Muscle of arm (tissue), 14 donors: ENCODE data around the gene LNPK. TPM values are rescaled to one million over a fixed set of nuclear protein-coding genes. Genes with fewer than 3 reads are reported as not detected.
"Not testable (repeated sequence)": the region's sequence is repeated elsewhere in the genome, so short reads cannot be mapped to it uniquely, and the experiment has no call there.

Experiments used
- DNase-seq: peaks from one replicate; pipeline ENCODE4 v3.0.0-alpha.2; 2013
- long read RNA-seq, 11 donors: transcript quantifications; one replicate each; lab custom pipeline, GENCODE V29; 2026
- polyA plus RNA-seq, 12 donors: library from polyadenylated mRNA; unstranded; fragments of 120-200 nt; gene quantifications; one replicate each; pipeline ENCODE4 v1.2.1, GENCODE V29; 2013; ENCODE audit not compliant: insufficient read length in 12 of 12

The LNPK gene
- 10 to 100 TPM; 17.2 to 54.3 (median 42.7) TPM for polyA plus RNA-seq
- long read RNA-seq, donor 1, full-length matches to known transcripts = 4 of 4 reads
- long read RNA-seq, donor 1, partial matches to known transcripts = 0 of 4 reads
- long read RNA-seq, donor 1, other reads (novel, unspliced or antisense) = 0 of 4 reads
- long read RNA-seq, donor 2, full-length matches to known transcripts = 14 of 14 reads
- long read RNA-seq, donor 2, partial matches to known transcripts = 0 of 14 reads
- long read RNA-seq, donor 2, other reads (novel, unspliced or antisense) = 0 of 14 reads
- long read RNA-seq, donor 3, full-length matches to known transcripts = 7 of 7 reads
- long read RNA-seq, donor 3, partial matches to known transcripts = 0 of 7 reads
- long read RNA-seq, donor 3, other reads (novel, unspliced or antisense) = 0 of 7 reads
- long read RNA-seq, donor 4, full-length matches to known transcripts = 3 of 3 reads
- long read RNA-seq, donor 4, partial matches to known transcripts = 0 of 3 reads
- long read RNA-seq, donor 4, other reads (novel, unspliced or antisense) = 0 of 3 reads
- long read RNA-seq, donor 5, full-length matches to known transcripts = 7 of 7 reads
- long read RNA-seq, donor 5, partial matches to known transcripts = 0 of 7 reads
- long read RNA-seq, donor 5, other reads (novel, unspliced or antisense) = 0 of 7 reads
- long read RNA-seq, donor 6, full-length matches to known transcripts = 4 of 4 reads
- long read RNA-seq, donor 6, partial matches to known transcripts = 0 of 4 reads
- long read RNA-seq, donor 6, other reads (novel, unspliced or antisense) = 0 of 4 reads
- long read RNA-seq, donor 7, full-length matches to known transcripts = 8 of 8 reads
- long read RNA-seq, donor 7, partial matches to known transcripts = 0 of 8 reads
- long read RNA-seq, donor 7, other reads (novel, unspliced or antisense) = 0 of 8 reads
- long read RNA-seq, donor 8, full-length matches to known transcripts = 3 of 3 reads
- long read RNA-seq, donor 8, partial matches to known transcripts = 0 of 3 reads
- long read RNA-seq, donor 8, other reads (novel, unspliced or antisense) = 0 of 3 reads
- long read RNA-seq, donor 9, full-length matches to known transcripts = 3 of 3 reads
- long read RNA-seq, donor 9, partial matches to known transcripts = 0 of 3 reads
- long read RNA-seq, donor 9, other reads (novel, unspliced or antisense) = 0 of 3 reads
- long read RNA-seq, donor 10, full-length matches to known transcripts = 9 of 9 reads
- long read RNA-seq, donor 10, partial matches to known transcripts = 0 of 9 reads
- long read RNA-seq, donor 10, other reads (novel, unspliced or antisense) = 0 of 9 reads
- long read RNA-seq, donor 11, full-length matches to known transcripts = 5 of 5 reads
- long read RNA-seq, donor 11, partial matches to known transcripts = 0 of 5 reads
- long read RNA-seq, donor 11, other reads (novel, unspliced or antisense) = 0 of 5 reads

GRCh38 chr2:176001916-176002687 is at the start of gene LNPK:
Gene LNPK, minus strand, starts transcription at chr2:176002267. Its CDS starts 6,683 bp downstream, at chr2:175995584.
- DNase-seq = peak; percentile 95

- DNase-seq = no peak
Measured at GRCh38 chr2:176039375-176039774, 37.3 kb upstream of the LNPK start.

- DNase-seq = no peak
Measured at GRCh38 chr2:176038694-176039093, 36.6 kb upstream of the LNPK start.

GRCh38 chr2:176035013-176035691 is 33.1 kb upstream of the LNPK start:
- DNase-seq = no peak

GRCh38 chr2:176027806-176028205 is 25.7 kb upstream of the LNPK start:
- DNase-seq = no peak

- no peak for DNase-seq
Measured at GRCh38 chr2:176025932-176026331, 23.9 kb upstream of the LNPK start.

GRCh38 chr2:176024083-176024482 is 22.0 kb upstream of the LNPK start:
- no peak for DNase-seq

- no peak for DNase-seq
Measured at GRCh38 chr2:176022048-176022447, 20.0 kb upstream of the LNPK start.

GRCh38 chr2:176020400-176020799 is 18.3 kb upstream of the LNPK start:
- DNase-seq = no peak

- DNase-seq = no peak
Measured at GRCh38 chr2:176018708-176019107, 16.6 kb upstream of the LNPK start.

GRCh38 chr2:176009445-176009844 is 7.4 kb upstream of the LNPK start:
- DNase-seq = no peak

GRCh38 chr2:176004934-176005333 is 2.9 kb upstream of the LNPK start:
- no peak for DNase-seq

- no peak for DNase-seq
Measured at GRCh38 chr2:176003958-176004357, 1.9 kb upstream of the LNPK start.

GRCh38 chr2:176002688-176003210 is 682 bp upstream of the LNPK start:
- DNase-seq = peak; percentile 44

GRCh38 chr2:176001281-176001915 is 669 bp downstream of the LNPK start:
- DNase-seq = peak; percentile 71

GRCh38 chr2:175999283-175999819 is 2.7 kb downstream of the LNPK start:
- no peak for DNase-seq

GRCh38 chr2:175990099-175990498 is 12.0 kb downstream of the LNPK start:
- DNase-seq = no peak

- not testable (repeated sequence) for DNase-seq
Measured at GRCh38 chr2:175987126-175987525, 14.9 kb downstream of the LNPK start.

- DNase-seq = no peak
Measured at GRCh38 chr2:175984846-175985245, 17.2 kb downstream of the LNPK start.
